ENCODE data around the gene TMEM164.

TMEM164 gene

DNA sequence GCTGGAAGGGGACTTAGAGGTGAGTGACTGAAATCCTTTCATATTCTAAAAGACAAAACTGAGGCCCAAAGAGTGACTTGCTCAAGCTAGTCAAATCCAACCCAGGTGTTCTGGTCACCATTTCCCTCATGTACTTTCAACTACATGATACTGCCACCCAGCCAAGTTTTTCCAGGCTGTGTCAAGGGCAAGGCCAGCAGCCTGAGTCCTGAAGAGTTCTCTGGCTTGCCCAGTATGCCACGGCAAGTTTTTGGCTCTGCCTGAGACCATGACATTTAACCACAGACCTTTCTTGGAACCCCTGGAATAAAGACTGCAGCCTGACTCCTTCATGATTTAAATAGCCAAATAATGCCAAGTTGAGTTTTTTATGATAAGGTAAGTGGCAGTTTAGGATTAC, 10.7 kb upstream of the TMEM164 start:
- TF ChIP-seq, protein P1, sequence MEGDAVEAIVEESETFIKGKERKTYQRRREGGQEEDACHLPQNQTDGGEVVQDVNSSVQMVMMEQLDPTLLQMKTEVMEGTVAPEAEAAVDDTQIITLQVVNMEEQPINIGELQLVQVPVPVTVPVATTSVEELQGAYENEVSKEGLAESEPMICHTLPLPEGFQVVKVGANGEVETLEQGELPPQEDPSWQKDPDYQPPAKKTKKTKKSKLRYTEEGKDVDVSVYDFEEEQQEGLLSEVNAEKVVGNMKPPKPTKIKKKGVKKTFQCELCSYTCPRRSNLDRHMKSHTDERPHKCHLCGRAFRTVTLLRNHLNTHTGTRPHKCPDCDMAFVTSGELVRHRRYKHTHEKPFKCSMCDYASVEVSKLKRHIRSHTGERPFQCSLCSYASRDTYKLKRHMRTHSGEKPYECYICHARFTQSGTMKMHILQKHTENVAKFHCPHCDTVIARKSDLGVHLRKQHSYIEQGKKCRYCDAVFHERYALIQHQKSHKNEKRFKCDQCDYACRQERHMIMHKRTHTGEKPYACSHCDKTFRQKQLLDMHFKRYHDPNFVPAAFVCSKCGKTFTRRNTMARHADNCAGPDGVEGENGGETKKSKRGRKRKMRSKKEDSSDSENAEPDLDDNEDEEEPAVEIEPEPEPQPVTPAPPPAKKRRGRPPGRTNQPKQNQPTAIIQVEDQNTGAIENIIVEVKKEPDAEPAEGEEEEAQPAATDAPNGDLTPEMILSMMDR (IDR thresholded peaks at IDR 0.05; ENCODE audit: low read depth, low read length, missing control alignments) = no peak

DNA sequence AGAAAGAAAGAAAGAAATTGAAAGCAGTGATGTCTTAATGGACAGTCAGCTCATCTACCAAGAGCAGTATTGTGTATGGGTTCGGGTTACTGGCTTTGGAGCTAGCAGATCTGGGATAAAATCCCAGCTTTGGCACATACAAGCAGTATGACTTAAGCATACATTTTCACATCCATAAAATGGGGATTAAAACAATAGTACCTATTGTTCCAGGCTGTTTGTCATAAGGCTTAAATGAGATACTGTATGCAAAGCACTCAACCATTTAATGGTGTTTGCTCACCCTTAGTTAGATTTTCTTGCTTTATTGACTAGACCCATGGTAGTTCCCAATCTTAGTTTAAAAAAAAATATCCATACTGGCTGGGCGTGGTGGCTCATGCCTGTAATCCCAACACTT, 7.8 kb upstream of the TMEM164 start:
- DNase-seq (ENCODE audit: extremely low read depth, low read depth) = no peak
- H3K4me3 ChIP-seq (replicated peaks; ENCODE audit: low read depth, low read length) = no peak overlapping the region
- TF ChIP-seq, protein P1 (IDR thresholded peaks at IDR 0.05; ENCODE audit: low read depth, low read length, missing control alignments) = no peak

More for the DNA sequence above, 10.7 kb upstream of the TMEM164 start:
- H3K4me3 ChIP-seq (replicated peaks; ENCODE audit: low read depth, low read length) = no peak overlapping the region
- DNase-seq (ENCODE audit: extremely low read depth, low read depth) = no peak

DNA sequence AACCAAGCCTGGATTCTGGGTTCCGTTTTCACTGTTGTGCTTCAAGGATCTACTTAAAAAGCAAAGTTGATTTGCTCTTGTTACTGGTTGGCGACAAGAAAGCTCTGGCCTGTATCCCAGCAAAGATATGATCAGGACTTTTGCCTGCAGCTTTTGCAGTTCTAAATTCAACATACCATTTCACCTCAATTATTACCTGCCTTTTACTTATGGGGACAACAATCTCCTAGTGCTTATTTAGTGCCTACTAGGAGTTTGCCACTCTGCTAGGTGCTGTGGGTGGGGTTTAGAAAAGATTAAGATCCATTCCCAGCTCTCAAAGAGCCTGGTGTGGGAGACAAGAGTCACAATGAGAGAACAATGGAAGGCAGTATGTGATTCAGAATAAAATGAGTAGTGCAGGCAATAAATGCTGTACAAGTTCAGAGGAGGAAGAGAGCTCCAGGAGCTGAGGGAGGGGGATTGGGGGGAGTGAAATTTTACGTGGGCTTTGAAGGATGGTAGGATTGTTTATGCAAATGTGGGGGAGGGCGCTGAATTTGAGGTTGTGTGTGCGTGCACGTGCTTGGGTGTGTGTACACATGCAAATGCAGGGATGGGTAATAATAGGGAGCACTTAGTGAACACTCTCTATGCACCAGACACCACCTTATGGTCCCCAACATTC, 5.0 kb upstream of the TMEM164 start:
- H3K4me3 ChIP-seq (replicated peaks; ENCODE audit: low read depth, low read length) = no peak overlapping the region
- TF ChIP-seq, protein P1 (IDR thresholded peaks at IDR 0.05; ENCODE audit: low read depth, low read length, missing control alignments) = no peak
- no peak for DNase-seq (ENCODE audit: extremely low read depth, low read depth)

DNA sequence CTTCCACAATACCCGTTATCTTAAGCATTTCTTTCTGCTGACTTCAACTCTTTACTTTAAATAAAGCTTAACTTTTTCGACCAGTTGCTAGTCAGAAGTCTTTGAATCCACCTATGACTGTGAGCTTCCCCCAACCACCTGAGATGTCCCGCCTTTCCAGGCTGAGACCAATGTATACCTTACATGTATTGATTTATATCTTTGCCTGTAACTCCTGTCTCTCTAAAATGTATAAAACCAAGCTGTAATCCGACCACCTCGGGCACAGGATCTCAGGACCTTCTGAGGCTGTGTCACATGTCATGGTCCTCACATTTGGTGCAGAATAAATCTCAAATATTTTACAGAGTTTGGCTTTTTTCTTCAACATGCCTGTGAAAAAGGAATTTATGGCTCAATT, 2.9 kb upstream of the TMEM164 start:
- TF ChIP-seq, protein P1 (IDR thresholded peaks at IDR 0.05; ENCODE audit: low read depth, low read length, missing control alignments) = no peak
- DNase-seq (ENCODE audit: extremely low read depth, low read depth) = no peak
- no peak overlapping the region for H3K4me3 ChIP-seq (replicated peaks; ENCODE audit: low read depth, low read length)

DNA sequence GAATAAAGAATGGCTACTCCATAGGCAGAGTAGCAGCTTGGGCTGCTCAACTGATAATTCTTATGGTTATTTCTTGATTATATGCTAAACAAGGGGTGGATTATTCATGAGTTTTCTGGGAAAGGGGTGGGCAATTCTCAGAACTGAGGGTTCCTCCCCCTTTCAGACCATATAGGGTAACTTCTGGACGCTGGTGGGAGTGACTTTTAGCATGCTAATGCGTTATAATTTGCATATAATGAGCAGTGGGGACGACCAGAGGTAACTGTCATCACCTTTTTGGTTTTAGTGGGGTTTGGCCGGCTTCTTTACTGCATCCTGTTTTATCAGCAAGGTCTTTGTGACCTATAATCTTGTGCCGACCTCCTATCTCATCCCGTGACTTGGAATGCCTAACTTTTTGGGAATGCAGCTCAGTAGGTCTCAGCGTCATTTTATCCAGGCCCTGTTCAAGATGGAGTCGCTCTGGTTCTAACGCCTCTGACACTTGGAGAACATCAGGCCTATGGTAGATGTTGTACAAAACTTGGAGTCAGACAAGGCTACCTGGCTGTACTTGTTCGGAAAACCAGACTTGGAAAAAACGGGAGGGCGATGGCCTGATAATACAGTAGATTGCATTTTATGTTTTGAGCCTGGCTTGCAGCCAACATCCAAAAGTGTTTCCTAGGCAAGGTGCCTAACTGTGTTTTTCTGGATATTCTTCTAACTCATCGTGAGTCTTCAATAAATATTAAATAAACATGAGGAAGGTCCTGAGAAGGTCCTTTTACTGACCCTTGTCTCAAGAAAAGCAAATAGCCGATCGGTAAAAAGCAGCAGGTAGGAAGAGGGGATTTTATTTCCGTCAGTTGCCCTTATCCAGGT, 1.8 kb upstream of the TMEM164 start:
- H3K4me3 ChIP-seq (replicated peaks; ENCODE audit: low read depth, low read length) = no peak overlapping the region
- DNase-seq (ENCODE audit: extremely low read depth, low read depth) = no peak
- TF ChIP-seq, protein P1 (IDR thresholded peaks at IDR 0.05; ENCODE audit: low read depth, low read length, missing control alignments) = no peak

DNA sequence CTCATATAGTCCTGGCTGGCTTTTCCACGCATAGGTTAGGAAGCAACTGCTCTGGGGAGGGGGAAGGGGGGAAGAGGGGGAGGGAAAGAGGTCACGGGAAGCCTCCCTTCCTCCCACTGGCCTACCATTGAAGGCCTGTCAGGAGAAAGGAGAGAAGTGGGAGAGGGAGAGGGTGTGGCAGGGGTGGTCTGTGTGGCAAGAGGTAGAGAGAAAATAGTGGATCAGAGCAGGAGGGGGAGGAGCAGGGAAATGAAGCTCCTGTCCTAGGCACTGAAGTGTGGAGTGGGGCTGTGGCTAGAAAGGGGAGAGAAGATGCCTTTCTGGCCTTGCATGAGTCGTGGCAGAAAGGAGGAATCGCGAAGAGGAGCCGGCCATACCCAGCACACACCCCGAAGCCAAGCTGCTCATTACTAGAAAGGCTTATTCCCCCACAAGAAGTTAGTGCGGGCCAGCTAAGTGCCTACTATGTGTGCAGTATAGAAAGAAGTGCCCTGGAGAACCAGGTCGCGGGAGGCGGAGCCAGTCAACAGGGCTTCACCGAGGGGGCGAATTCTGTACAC, 1.1 kb upstream of the TMEM164 start:
- TF ChIP-seq, protein P1 (IDR thresholded peaks at IDR 0.05; ENCODE audit: low read depth, low read length, missing control alignments) = no peak
- H3K4me3 ChIP-seq (replicated peaks; ENCODE audit: low read depth, low read length) = peak overlapping the region; percentile 48
- no peak for DNase-seq (ENCODE audit: extremely low read depth, low read depth)
